ENCODE results near the gene CALCOCO1. TPM values are rescaled to one million over a fixed set of nuclear protein-coding genes. Genes with fewer than 3 reads are reported as not detected.

Gene CALCOCO1
- total RNA-seq, 1 experiment from 2014 or later, result 88.9 TPM

DNA sequence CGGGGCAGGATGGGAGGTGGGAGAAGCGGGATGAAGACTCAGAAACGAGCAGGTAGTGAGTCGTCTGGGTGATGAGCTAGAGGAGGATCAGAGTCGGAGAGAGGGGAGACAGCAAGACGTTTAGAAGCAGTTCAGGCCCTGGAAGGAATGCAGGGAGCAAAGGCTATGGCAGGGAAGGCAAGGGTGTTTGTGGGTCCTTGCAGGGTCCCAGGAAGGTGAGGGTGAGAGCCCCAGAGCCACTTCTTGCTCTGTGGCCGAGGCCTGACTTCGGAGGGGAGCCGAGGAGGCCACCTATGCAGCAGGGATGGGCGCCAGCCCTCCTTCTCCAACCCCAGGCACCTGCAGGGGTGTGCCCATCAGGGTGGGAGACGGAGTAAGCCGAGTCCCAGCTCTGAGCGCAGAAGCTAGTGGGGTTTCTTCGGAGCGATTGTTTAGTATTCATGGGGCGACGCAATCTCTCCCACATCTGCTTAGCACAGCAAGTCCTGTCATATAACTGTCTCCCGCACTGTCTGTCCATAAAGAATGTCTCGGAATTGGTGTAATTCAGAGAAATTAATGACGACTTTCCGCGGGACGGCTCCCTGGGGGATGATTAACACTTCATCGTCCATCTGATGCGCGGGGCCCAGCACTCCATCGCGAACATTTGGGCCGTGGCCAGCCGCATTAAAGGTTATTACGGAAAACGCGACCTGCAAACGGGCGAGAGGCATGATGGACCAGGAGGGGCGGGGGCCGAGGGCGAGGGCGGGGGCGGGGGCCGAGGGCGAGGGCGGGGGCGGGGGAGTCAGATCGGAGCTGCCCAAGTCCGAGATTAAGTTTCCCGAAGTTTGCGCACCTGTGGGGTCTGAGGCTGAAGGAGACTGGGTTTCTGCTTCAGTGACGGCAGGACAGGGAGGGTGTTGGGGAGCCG lies 12.2 kb upstream of the CALCOCO1 start:
- ChIA-PET POLR2A (ENCODE audit: unreplicated experiment) (no interaction called here), CTCF (interaction anchor here (0.6 kb wide), 1 partner anchor 294 kb away, joined by 3 read pairs; the partner anchor contains the start of gene HOXC5)
- BruUV-seq (replicated peaks), result no TSS peak
- intact Hi-C loops (cut with micrococcal nuclease; ENCODE audit: unreplicated experiment), result no loop called here
- Histone ChIP-seq H3K36me3 (ENCODE audit: low read depth) (no peaks in the 10 kb centered on the region), H4K20me1 (ENCODE audit: insufficient read depth) (no peaks in the 10 kb centered on the region), H3K27ac (no peak overlapping the region), H3F3A (ENCODE audit: insufficient read depth, low read depth) (no peaks in the 10 kb centered on the region), H3K4me2 (no peak overlapping the region), H3K27me3 (ENCODE audit: insufficient read depth, low read depth) (peaks cover 28% of the 10 kb centered on the region), H3K9me2 (ENCODE audit: insufficient read depth) (no peaks in the 10 kb centered on the region), H3K9me3 (ENCODE audit: insufficient read depth, low read depth) (no peaks in the 10 kb centered on the region), H2AFZ (no peak overlapping the region), H3K79me2 (ENCODE audit: low read depth) (no peaks in the 10 kb centered on the region), H3K4me3 (no peak overlapping the region), H3K4me1 (replicated peaks; ENCODE audit: insufficient read depth) (no peaks in the 10 kb centered on the region)
- DNase-seq, result no peak
- TF ChIP-seq, protein P1, sequence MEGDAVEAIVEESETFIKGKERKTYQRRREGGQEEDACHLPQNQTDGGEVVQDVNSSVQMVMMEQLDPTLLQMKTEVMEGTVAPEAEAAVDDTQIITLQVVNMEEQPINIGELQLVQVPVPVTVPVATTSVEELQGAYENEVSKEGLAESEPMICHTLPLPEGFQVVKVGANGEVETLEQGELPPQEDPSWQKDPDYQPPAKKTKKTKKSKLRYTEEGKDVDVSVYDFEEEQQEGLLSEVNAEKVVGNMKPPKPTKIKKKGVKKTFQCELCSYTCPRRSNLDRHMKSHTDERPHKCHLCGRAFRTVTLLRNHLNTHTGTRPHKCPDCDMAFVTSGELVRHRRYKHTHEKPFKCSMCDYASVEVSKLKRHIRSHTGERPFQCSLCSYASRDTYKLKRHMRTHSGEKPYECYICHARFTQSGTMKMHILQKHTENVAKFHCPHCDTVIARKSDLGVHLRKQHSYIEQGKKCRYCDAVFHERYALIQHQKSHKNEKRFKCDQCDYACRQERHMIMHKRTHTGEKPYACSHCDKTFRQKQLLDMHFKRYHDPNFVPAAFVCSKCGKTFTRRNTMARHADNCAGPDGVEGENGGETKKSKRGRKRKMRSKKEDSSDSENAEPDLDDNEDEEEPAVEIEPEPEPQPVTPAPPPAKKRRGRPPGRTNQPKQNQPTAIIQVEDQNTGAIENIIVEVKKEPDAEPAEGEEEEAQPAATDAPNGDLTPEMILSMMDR (conservative IDR thresholded peaks at IDR 0.05), result no peak
- TF ChIP-seq EZH2 (IDR thresholded peaks at IDR 0.05; ENCODE audit: low read depth), result no peak

DNA sequence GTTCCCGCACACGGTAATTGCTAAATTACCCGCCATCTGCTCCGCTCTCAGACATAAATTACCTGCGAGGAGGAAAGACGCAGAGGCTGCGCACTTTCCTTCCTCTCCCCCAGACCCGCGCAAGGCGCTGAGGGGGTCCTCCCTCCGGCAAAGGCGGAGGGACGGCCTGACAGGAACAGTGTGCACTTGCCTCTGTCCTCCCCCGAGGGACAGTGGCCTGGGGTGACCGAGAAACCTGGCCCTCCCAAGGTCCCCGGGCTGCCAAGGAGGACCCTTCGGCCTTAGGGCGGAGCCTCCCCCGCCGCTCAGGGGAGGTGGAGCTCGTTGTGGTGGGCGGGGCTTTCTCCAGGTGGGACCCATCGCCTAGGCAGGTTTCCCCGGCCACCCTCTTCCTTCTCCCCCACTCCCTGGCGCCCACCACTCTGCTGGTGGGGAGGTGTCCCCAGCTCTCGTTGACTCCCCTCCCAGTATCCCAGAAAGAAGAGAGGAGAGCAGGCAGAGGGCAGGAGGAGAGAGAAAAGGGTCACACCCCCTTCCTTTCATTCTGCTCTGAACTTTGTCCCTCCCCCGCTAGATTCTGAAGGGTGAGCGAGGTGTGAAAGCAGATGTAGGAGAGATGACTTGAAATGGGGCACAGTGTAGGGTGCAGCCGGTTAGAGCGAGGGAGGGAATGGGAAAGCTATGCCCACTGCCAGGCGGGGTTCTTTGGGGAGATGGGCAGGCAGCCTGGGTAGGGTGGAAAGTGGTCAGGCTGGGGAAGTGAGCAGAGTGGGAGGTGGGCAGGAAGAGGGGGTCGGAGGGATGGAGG lies 11.4 kb upstream of the CALCOCO1 start:
- H3K4me3 ChIP-seq, result no peak overlapping the region
- no peak overlapping the region for H3K4me2 ChIP-seq
- no peaks in the 10 kb centered on the region for H4K20me1 ChIP-seq (ENCODE audit: insufficient read depth)
- CTCF ChIA-PET, result no interaction called here
- no peaks in the 10 kb centered on the region for H3K79me2 ChIP-seq (ENCODE audit: low read depth)
- no TSS peak for BruUV-seq (replicated peaks)
- no peak overlapping the region for H3K27ac ChIP-seq
- peaks cover 28% of the 10 kb centered on the region for H3K27me3 ChIP-seq (ENCODE audit: insufficient read depth, low read depth)
- H3F3A ChIP-seq (ENCODE audit: insufficient read depth, low read depth), result no peaks in the 10 kb centered on the region
- no peaks in the 10 kb centered on the region for H3K36me3 ChIP-seq (ENCODE audit: low read depth)
- no peak for TF ChIP-seq EZH2 (IDR thresholded peaks at IDR 0.05; ENCODE audit: low read depth)
- TF ChIP-seq, protein P1 (conservative IDR thresholded peaks at IDR 0.05), result no peak
- no peak overlapping the region for H2AFZ ChIP-seq
- H3K9me2 ChIP-seq (ENCODE audit: insufficient read depth), result no peaks in the 10 kb centered on the region
- no peak for DNase-seq
- H3K9me3 ChIP-seq (ENCODE audit: insufficient read depth, low read depth), result no peaks in the 10 kb centered on the region
- intact Hi-C loops (cut with micrococcal nuclease; ENCODE audit: unreplicated experiment), result no loop called here
- H3K4me1 ChIP-seq (replicated peaks; ENCODE audit: insufficient read depth), result no peaks in the 10 kb centered on the region
- POLR2A ChIA-PET (ENCODE audit: unreplicated experiment), result interaction anchor here (0.7 kb wide), 1 partner anchor 11 kb away, joined by 3 read pairs; no protein-coding TSS in a partner anchor

DNA sequence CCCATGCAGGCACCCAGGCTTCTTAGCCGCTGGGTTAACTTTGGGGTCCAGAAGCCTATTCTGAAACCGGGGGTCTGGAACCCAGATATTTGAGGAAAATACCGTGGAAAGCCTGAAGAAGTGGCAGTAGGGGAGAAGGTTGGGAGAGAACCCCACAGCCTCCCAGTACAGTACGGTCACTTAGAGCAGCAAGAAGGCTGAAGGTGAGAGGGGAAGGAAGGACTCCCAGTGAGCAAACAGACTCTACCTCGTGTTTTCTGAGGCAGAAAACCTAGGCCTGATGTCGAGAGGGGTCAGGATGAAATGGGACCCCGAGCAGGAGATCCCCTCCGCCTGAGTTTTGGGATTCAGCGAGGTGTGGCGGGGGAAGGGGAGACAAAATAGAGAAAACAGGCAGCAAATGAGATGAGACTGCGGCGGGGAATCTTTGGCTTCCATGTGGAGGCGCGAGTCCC lies 10.7 kb upstream of the CALCOCO1 start:
- Histone ChIP-seq H3K36me3 (ENCODE audit: low read depth) (no peaks in the 10 kb centered on the region), H2AFZ (no peak overlapping the region), H3K4me3 (no peak overlapping the region), H3F3A (ENCODE audit: insufficient read depth, low read depth) (no peaks in the 10 kb centered on the region), H4K20me1 (ENCODE audit: insufficient read depth) (no peaks in the 10 kb centered on the region), H3K4me2 (no peak overlapping the region), H3K79me2 (ENCODE audit: low read depth) (no peaks in the 10 kb centered on the region), H3K4me1 (replicated peaks; ENCODE audit: insufficient read depth) (no peaks in the 10 kb centered on the region), H3K9me3 (ENCODE audit: insufficient read depth, low read depth) (no peaks in the 10 kb centered on the region), H3K27me3 (ENCODE audit: insufficient read depth, low read depth) (peaks cover 28% of the 10 kb centered on the region), H3K9me2 (ENCODE audit: insufficient read depth) (no peaks in the 10 kb centered on the region), H3K27ac (no peak overlapping the region)
- BruUV-seq (replicated peaks), result no TSS peak
- DNase-seq, result no peak
- CTCF ChIA-PET, result no interaction called here
- intact Hi-C loops (cut with micrococcal nuclease; ENCODE audit: unreplicated experiment), result no loop called here
- no peak for TF ChIP-seq EZH2 (IDR thresholded peaks at IDR 0.05; ENCODE audit: low read depth)
- POLR2A ChIA-PET (ENCODE audit: unreplicated experiment), result interaction anchor here (0.7 kb wide), 1 partner anchor 10 kb away, joined by 3 read pairs; no protein-coding TSS in a partner anchor

All from PC-9 (cell line).